VCaP (cell line): Measurements from ENCODE around the gene CCR4.
"Not testable (repeated sequence)": the region's sequence is repeated elsewhere in the genome, so short reads cannot be mapped to it uniquely, and the experiment has no call there.

Experiments
- H3K27ac ChIP-seq: fragments of 450-650 bp; 2 replicates; pipeline ENCODE4 v1.5.1; 2017
- CTCF ChIP-seq: fragments of 450-650 bp; conservative IDR thresholded peaks from 2 replicates; pipeline ENCODE4 v1.5.1; 2017; ENCODE audit warnings: mild to moderate bottlenecking, moderate library complexity

Gene CCR4

GRCh38 chr3:32968166-32968919, 16.9 kb downstream of the CCR4 start:
- H3K27ac ChIP-seq = no peak overlapping the region
- 0 out of 2 replicates have a peak, but pooled peaks have one; percentile 9 for TF ChIP-seq CTCF

GRCh38 chr3:32968920-32969389, 17.5 kb downstream of the CCR4 start:
- no peak for TF ChIP-seq CTCF
- H3K27ac ChIP-seq = peak overlapping the region; percentile 20; the same call in 1 of the 2 replicates

- TF ChIP-seq CTCF = no peak
- peak overlapping the region; percentile 20; the same call in 1 of the 2 replicates for H3K27ac ChIP-seq
Observed at GRCh38 chr3:32969656-32970055, 18.2 kb downstream of the CCR4 start.

- H3K27ac ChIP-seq = not testable (repeated sequence)
Observed at GRCh38 chr3:32971291-32971690, 19.8 kb downstream of the CCR4 start.

GRCh38 chr3:32972482-32973146, 21.2 kb downstream of the CCR4 start:
- no peak for TF ChIP-seq CTCF

GRCh38 chr3:32973982-32974381, 22.5 kb downstream of the CCR4 start:
- H3K27ac ChIP-seq = no peak overlapping the region
- TF ChIP-seq CTCF = no peak

More at GRCh38 chr3:32972482-32973146, 21.2 kb downstream of the CCR4 start:
- no peak overlapping the region for H3K27ac ChIP-seq

- H3K27ac ChIP-seq = no peak overlapping the region
Observed at GRCh38 chr3:32975891-32976595, 24.6 kb downstream of the CCR4 start.

More at GRCh38 chr3:32975891-32976595, 24.6 kb downstream of the CCR4 start:
- no peak for TF ChIP-seq CTCF
